Astrocyte of the spinal cord (primary cell): Measurements from ENCODE around the gene ZNF780B.
"Not testable (repeated sequence)": the region's sequence is repeated elsewhere in the genome, so short reads cannot be mapped to it uniquely, and the experiment has no call there.

Experiments used
- DNase-seq: peaks from one replicate; pipeline ENCODE4 v3.0.0; 2011; ENCODE audit warnings: low read depth, low spot score
- H3K4me3 ChIP-seq: 2 replicates; pipeline ENCODE4 v1.5.1; 2011; ENCODE audit warnings: low read depth, mild to moderate bottlenecking, low read length, moderate library complexity
- CTCF ChIP-seq: IDR thresholded peaks from 2 replicates; pipeline ENCODE4 v1.5.1; 2012; ENCODE audit warnings: low read depth, mild to moderate bottlenecking, low read length, inconsistent platforms
- in situ Hi-C: cut with HindIII; loops from 2 replicates; pipeline ENCODE4 v1.10.0; 2017; ENCODE audit warnings: low sequenced_read_pairs

ZNF780B gene

DNA sequence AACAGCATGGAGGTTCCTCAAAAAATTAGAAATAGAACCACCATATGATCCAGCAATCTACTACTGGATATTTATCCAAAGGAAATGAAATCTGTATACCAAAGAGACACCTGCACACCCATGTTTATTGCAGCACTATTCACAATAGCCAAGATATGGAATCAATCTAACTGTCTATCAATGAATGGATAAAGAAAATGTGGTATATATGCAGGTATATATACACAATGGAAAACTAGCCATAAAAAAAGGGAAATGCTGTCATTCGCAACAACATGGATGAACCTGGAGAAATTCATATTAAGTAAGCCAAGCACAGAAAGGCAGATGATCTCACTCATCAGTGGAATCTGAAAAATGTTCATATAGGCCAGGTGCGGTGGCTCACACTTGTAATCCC lies 2.5 kb downstream of the ZNF780B start:
- no peak for TF ChIP-seq CTCF
- no peak for DNase-seq
- H3K4me3 ChIP-seq = no peak overlapping the region
- in situ Hi-C loops = no loop called here

GRCh38 chr19:40041718-40042117 lies 14.3 kb downstream of the ZNF780B start:
- DNase-seq, H3K4me3 ChIP-seq, in situ Hi-C loops: not testable (repeated sequence)

GRCh38 chr19:40038047-40038446 lies 18.0 kb downstream of the ZNF780B start:
- H3K4me3 ChIP-seq, DNase-seq, in situ Hi-C loops: not testable (repeated sequence)

- DNase-seq = no peak
- in situ Hi-C loops = no loop called here
- H3K4me3 ChIP-seq = no peak overlapping the region
- TF ChIP-seq CTCF = no peak
Measured at GRCh38 chr19:40035996-40036395, 20.0 kb downstream of the ZNF780B start.

DNA sequence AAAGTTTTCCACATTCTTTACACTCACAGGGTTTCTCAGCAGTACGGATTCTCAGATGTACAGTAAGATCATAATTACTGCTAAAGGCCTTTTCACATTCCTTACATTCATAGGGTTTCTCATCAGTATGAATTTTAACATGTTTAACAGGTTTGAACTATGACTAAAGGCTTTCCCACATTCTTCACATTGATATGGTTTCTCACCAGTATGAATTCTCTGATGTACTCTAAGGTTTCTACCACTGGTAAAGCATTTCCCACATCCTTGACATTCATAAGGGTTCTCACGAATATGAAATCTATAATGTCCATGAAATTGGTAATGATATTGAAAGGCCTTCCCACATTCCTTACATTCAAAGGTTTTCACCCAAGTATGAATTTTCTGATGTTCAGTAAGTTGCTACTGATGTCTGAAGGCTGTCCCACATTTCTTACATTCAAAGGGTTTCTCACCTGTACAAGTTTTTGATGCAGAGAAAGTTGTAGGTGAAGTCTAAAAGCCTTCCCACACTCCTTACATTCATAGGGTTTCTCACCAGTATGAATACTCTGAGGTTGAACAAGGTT lies 22.0 kb downstream of the ZNF780B start:
- TF ChIP-seq CTCF = no peak
- H3K4me3 ChIP-seq = no peak overlapping the region
- in situ Hi-C loops = no loop called here
- no peak for DNase-seq

- H3K4me3 ChIP-seq = no peak overlapping the region
- no peak for DNase-seq
- TF ChIP-seq CTCF = no peak
- in situ Hi-C loops = no loop called here
Measured at GRCh38 chr19:40026597-40026970, 29.4 kb downstream of the ZNF780B start.

DNA sequence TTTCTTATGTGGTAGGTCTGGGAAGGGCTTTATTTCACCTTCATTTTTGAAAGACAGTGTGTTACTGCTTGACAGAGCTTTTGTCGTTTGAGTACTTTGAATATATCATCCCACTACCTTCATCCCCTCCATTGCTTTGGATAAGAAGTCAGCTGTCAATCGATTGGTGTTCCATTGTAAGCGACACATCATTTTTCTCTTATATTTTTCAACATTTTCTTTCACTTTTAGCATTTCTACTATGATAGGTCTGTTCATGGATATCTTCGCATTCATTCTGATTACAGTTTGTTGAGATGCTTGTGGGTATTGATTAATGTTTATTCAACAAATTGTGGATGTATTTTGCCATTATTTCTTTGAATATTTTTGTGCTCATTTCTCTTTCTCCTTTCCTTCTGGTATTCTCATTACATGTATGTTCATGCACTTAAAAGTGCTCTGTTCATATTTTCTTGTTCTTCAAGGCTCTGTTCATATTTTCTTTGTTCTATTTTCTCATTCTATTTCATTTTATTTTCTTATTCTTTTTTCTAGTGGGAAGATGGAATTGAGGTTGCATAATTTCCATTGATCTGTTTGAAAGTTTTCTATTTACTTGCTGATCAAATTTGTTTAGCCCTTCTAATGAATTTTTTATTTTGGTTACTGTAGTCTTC lies 30.0 kb downstream of the ZNF780B start:
- DNase-seq = no peak
- no peak overlapping the region for H3K4me3 ChIP-seq
- in situ Hi-C loops = no loop called here
- no peak for TF ChIP-seq CTCF

DNA sequence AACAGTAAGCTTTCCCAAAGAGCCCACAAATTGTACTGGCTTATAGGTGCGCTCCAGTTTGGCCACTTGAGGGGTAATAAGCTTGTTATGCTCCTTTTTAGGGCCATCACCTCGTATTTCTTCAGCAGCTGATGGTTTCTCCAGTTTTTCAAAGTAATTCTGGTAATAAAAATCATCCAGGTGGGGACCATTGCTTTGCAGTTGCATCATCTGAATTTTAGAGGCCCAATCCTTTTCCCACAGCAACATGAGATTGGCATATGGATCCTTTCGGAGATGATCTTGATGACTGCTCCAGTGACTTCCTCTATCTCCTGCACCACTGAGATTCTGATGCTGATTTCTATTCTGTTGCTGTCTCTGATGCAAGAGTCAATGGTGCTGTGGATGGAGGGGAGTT lies 32.1 kb downstream of the ZNF780B start:
- H3K4me3 ChIP-seq = no peak overlapping the region
- TF ChIP-seq CTCF = no peak
- DNase-seq = no peak
- in situ Hi-C loops = no loop called here
